Vagina (tissue), 2 donors: ENCODE data around the gene SLC27A3.

Experiments
- POLR2A ChIP-seq, 2 donors: fragments of 450-650 bp; IDR thresholded peaks; one replicate each; pipeline ENCODE4 v1.6.1; 2017; ENCODE audit warnings: antibody characterized with exemption in 2 of 2, mild to moderate bottlenecking in 2 of 2, moderate library complexity in 2 of 2
- POLR2AphosphoS5 ChIP-seq, 2 donors: sonication (generic); formaldehyde crosslinking; IDR thresholded peaks; one replicate each; pipeline ENCODE4 v1.9.0; 2017; ENCODE audit warnings: antibody characterized with exemption in 2 of 2, mild to moderate bottlenecking in 2 of 2, low read depth in 1 of 2; ENCODE audit not compliant: insufficient read depth in 1 of 2
- TF ChIP-seq, protein P1 (sequence below), 3 experiments: fragments of 450-650 bp in 2 of 3; fragments of 200-600 bp in 1 of 3; sonication (generic) in 1 of 3; IDR thresholded peaks; one replicate each; pipeline ENCODE4 v1.5.1; 2017 to 2019; ENCODE audit warnings: antibody characterized with exemption in 3 of 3, mild to moderate bottlenecking in 2 of 3, moderate library complexity in 2 of 3

DNA sequence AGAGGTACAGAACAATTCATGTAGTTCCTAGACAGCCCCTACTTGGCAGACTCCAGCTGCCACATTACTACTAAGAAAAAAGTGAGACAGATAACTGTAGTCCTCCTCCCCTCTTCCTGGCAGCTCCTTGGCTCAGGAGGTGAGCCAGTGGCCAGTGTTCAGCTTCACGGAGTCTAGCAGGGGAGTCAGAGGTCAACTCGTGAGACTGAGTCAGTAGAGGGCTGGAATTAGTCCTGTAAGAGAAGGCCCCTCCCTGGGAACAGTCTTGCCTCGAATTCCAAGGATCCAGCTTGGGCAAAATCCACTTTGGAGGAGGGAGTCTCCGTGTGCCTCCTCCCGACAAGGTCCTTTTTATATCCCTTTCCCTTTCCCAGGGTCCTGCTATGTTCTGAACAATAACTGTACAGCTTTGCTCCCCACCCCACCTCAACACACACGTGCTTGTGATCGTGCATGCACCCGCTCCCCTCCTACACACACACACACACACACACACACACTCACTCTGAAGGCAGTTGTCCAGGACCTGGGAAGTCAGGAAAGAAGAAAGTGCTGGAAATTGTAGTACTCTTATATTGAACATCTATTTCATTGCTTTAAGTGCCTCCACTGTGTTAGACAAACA lies 22.5 kb upstream of the SLC27A3 start:
- TF ChIP-seq, protein P1, sequence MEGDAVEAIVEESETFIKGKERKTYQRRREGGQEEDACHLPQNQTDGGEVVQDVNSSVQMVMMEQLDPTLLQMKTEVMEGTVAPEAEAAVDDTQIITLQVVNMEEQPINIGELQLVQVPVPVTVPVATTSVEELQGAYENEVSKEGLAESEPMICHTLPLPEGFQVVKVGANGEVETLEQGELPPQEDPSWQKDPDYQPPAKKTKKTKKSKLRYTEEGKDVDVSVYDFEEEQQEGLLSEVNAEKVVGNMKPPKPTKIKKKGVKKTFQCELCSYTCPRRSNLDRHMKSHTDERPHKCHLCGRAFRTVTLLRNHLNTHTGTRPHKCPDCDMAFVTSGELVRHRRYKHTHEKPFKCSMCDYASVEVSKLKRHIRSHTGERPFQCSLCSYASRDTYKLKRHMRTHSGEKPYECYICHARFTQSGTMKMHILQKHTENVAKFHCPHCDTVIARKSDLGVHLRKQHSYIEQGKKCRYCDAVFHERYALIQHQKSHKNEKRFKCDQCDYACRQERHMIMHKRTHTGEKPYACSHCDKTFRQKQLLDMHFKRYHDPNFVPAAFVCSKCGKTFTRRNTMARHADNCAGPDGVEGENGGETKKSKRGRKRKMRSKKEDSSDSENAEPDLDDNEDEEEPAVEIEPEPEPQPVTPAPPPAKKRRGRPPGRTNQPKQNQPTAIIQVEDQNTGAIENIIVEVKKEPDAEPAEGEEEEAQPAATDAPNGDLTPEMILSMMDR (IDR thresholded peaks at IDR 0.05), result no peak
- no peak for TF ChIP-seq POLR2A (IDR thresholded peaks at IDR 0.05)
- TF ChIP-seq POLR2AphosphoS5 (IDR thresholded peaks at IDR 0.05; ENCODE audit: insufficient read depth in 1 of 2, low read depth in 1 of 2), result peak; percentile 13 to 49
